Transverse colon (tissue), 4 donors: ENCODE results near the gene ENTR1.

Source experiments
- EP300 ChIP-seq: sonication (generic); formaldehyde crosslinking; IDR thresholded peaks from one replicate; pipeline ENCODE4 v1.6.1; 2017; ENCODE audit warnings: antibody characterized with exemption, low read depth
- POLR2A ChIP-seq: fragments of 450-650 bp; IDR thresholded peaks from one replicate; pipeline ENCODE4 v1.6.1; 2016; ENCODE audit warnings: antibody characterized with exemption, mild to moderate bottlenecking, moderate library complexity
- POLR2AphosphoS5 ChIP-seq, 3 donors: sonication (generic); formaldehyde crosslinking; IDR thresholded peaks; one replicate each; pipeline ENCODE4 v1.6.1; 2016; ENCODE audit warnings: antibody characterized with exemption in 3 of 3
- TF ChIP-seq, protein P1 (sequence below), 5 experiments: fragments of 200-600 bp in 3 of 5; fragments of 450-650 bp in 2 of 5; sonication (generic) in 3 of 5; IDR thresholded peaks; 1 replicate in 2 of 5; 2 replicates in 3 of 5; pipeline ENCODE4 v1.5.1; 2016 to 2017; ENCODE audit warnings: antibody characterized with exemption in 5 of 5, inconsistent platforms in 3 of 5, mild to moderate bottlenecking in 2 of 5, moderate library complexity in 1 of 5

- TF ChIP-seq, protein P1, sequence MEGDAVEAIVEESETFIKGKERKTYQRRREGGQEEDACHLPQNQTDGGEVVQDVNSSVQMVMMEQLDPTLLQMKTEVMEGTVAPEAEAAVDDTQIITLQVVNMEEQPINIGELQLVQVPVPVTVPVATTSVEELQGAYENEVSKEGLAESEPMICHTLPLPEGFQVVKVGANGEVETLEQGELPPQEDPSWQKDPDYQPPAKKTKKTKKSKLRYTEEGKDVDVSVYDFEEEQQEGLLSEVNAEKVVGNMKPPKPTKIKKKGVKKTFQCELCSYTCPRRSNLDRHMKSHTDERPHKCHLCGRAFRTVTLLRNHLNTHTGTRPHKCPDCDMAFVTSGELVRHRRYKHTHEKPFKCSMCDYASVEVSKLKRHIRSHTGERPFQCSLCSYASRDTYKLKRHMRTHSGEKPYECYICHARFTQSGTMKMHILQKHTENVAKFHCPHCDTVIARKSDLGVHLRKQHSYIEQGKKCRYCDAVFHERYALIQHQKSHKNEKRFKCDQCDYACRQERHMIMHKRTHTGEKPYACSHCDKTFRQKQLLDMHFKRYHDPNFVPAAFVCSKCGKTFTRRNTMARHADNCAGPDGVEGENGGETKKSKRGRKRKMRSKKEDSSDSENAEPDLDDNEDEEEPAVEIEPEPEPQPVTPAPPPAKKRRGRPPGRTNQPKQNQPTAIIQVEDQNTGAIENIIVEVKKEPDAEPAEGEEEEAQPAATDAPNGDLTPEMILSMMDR (IDR thresholded peaks at IDR 0.05): no peak
- TF ChIP-seq POLR2A: no peak
- no peak for TF ChIP-seq POLR2AphosphoS5 (IDR thresholded peaks at IDR 0.05)
- no peak for TF ChIP-seq EP300
Measured at GRCh38 chr9:136399176-136400037, 11.0 kb downstream of the ENTR1 start.
